Measurements from ENCODE around the gene GAMT.

Gene GAMT

DNA sequence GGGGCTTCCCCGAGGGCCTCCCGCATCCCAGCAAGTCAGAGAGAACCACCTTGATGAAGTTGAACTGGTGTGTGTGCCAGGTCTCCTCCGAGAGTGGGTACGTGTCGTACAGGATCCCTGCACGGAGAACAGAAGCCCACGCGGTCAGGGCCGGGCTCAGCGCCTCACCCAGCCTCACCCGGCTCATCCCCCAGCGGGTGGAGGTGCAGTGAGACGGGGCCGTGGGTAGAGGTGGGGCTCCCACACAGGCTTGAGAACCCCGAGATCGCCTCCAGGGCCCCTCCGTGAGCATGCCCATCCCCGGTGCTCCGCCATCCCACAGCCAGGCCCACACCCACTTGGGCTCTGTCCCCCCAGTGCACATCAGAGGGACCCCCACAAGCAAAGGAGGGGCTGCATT lies 2.3 kb downstream of the GAMT start:
- H3K4me3 ChIP-seq (ENCODE audit: low read depth, low read length) = no peak overlapping the region
- DNase-seq (ENCODE audit: low read depth) = no peak
- TF ChIP-seq, protein P1, sequence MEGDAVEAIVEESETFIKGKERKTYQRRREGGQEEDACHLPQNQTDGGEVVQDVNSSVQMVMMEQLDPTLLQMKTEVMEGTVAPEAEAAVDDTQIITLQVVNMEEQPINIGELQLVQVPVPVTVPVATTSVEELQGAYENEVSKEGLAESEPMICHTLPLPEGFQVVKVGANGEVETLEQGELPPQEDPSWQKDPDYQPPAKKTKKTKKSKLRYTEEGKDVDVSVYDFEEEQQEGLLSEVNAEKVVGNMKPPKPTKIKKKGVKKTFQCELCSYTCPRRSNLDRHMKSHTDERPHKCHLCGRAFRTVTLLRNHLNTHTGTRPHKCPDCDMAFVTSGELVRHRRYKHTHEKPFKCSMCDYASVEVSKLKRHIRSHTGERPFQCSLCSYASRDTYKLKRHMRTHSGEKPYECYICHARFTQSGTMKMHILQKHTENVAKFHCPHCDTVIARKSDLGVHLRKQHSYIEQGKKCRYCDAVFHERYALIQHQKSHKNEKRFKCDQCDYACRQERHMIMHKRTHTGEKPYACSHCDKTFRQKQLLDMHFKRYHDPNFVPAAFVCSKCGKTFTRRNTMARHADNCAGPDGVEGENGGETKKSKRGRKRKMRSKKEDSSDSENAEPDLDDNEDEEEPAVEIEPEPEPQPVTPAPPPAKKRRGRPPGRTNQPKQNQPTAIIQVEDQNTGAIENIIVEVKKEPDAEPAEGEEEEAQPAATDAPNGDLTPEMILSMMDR (conservative IDR thresholded peaks at IDR 0.05; ENCODE audit: low read depth, low read length) = no peak

DNA sequence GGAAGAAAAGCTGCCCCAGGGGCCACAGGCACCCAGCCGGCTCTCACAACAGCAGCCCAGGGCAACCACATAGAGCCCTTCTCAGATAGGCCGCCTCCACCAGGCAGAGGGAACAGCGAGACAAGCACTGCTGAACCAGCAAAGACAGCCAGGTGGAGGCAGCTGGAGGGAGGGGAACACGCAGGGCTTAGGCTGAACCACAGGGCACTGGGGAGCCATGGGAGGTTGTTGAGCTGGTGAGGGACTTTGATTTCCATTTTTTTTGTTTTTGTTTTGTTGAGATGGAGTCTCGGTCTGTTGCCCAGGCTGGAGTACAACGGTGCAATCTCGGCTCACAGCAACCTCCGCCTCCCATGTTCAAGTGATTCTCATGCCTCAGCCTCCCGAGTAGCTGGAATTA lies 3.5 kb downstream of the GAMT start:
- TF ChIP-seq, protein P1 (conservative IDR thresholded peaks at IDR 0.05; ENCODE audit: low read depth, low read length) = no peak
- DNase-seq (ENCODE audit: low read depth) = no peak

DNA sequence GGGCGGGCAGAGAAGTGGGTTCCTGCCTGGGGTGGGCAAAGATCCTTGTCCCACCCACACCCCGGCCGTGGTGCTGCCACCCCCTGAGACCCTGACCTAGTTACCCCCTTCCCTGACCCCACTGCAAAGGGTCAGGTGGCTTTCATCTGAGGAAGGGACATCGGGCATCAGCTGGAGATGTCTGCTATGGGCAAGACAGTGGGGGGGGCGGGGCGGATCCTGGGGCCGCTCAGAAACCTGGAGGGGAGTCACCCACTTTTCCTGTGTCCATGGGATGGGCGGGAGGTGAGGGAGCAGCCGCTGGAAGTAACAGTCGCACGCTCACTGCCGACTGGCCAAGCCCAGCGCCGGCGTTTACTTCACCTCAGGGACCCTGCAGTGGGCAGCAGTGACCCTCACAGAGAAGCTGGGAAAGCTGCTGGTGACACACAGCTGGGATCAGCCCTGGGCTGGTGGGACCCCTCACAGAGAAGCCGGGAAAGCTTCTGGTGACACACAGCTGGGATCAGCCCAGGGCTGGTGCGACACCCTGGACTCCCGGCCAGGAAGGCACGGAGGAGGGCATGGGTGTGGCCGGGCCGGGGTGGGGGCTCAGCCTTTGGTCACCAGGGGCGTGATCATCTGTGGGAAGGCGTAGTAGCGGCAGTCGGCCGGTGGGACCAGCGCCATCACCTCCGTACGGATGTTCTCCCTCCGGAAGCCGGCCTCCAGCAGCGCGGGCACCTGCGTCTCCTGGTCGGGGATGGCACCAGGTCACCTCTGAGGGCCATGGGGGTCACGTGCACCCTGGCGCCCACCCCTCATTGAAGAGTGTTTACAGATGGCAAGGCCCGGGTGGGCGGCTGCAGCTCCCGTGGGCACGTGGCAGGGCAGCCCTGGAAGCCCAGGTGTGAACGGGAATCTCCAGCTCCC lies 4.3 kb downstream of the GAMT start:
- DNase-seq (ENCODE audit: low read depth) = no peak
- TF ChIP-seq, protein P1 (conservative IDR thresholded peaks at IDR 0.05; ENCODE audit: low read depth, low read length) = no peak
- no peak overlapping the region for H3K4me3 ChIP-seq (ENCODE audit: low read depth, low read length)

More for the DNA sequence above, 3.5 kb downstream of the GAMT start:
- no peak overlapping the region for H3K4me3 ChIP-seq (ENCODE audit: low read depth, low read length)

DNA sequence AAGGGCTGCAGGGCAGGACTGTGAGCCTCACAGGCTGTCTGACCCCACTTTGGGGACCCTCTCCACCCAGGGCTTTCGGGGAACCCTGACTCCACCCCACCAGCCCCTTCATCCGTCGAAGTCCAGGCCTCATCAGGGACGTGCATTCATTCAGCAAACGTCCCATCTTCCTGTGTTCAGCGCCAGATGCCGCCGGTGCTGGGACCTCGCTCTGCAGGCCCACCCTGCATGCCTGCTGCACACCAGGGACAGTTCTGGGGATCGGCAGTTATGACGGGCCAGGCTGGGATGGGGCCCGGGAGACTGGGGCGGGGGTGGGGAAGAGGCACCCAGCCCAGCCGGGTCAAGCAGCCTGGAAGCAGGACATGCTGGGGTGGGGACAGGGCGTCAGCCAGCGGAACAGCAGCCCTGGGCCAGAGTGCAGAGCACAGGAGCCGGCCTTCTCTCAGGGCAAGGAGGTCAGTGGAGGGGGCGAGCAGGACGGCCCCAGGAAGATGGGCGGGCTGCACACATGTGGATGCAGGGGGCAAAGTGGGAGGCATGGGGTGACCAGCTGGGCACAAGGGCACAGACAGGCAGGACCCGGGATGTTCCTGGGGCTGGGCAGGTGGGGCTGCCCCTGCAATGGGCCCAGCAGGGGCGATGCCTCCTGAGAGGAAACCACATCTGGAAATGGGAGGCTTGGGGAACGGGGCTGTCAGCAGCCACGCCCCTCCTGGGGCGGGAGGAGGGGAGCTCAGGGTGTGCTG lies 5.1 kb downstream of the GAMT start:
- H3K4me3 ChIP-seq (ENCODE audit: low read depth, low read length) = no peak overlapping the region
- TF ChIP-seq, protein P1 (conservative IDR thresholded peaks at IDR 0.05; ENCODE audit: low read depth, low read length) = no peak
- DNase-seq (ENCODE audit: low read depth) = no peak

DNA sequence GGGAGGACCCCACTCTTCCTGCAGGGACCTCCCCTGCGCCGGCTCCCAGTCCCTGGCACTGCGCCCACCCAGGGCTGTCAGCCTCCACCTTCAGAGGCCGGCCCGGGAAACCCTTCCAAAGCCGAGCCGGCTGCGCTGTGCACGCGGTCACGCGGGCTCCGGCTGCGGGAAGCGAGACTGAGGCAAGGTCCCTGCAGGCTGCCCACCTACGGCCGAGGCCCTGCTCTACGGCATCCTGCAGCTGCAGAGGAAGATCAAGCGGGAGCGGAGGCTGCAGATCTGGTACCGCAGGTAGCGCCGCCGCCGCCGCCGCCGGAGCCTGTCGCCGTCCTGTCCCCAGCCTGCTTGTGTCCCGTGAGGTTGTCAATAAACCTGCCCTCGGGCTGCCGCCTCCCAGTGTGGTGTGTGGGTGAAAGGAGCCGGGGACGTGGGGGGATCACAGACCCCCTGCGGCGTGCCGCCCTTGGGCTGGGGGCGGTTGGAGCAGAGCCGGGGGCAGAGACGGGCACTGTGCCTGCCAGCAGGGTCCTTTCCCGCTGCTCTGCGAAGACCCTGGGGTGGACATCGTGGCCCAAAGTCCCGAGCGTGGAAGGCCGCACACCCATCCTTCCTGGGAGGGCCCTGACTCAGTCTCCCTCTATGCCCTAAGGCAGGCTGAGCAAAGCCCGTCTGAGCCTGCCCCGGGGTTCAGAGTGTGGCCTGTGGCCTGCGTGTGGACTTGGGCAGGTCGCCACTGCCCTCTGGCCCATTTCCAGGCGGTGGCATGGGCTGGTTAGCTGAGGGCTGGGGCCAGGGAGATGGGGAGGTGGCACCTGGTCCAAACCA lies 5.9 kb downstream of the GAMT start:
- no peak overlapping the region for H3K4me3 ChIP-seq (ENCODE audit: low read depth, low read length)
- DNase-seq (ENCODE audit: low read depth) = no peak
- TF ChIP-seq, protein P1 (conservative IDR thresholded peaks at IDR 0.05; ENCODE audit: low read depth, low read length) = no peak

DNA sequence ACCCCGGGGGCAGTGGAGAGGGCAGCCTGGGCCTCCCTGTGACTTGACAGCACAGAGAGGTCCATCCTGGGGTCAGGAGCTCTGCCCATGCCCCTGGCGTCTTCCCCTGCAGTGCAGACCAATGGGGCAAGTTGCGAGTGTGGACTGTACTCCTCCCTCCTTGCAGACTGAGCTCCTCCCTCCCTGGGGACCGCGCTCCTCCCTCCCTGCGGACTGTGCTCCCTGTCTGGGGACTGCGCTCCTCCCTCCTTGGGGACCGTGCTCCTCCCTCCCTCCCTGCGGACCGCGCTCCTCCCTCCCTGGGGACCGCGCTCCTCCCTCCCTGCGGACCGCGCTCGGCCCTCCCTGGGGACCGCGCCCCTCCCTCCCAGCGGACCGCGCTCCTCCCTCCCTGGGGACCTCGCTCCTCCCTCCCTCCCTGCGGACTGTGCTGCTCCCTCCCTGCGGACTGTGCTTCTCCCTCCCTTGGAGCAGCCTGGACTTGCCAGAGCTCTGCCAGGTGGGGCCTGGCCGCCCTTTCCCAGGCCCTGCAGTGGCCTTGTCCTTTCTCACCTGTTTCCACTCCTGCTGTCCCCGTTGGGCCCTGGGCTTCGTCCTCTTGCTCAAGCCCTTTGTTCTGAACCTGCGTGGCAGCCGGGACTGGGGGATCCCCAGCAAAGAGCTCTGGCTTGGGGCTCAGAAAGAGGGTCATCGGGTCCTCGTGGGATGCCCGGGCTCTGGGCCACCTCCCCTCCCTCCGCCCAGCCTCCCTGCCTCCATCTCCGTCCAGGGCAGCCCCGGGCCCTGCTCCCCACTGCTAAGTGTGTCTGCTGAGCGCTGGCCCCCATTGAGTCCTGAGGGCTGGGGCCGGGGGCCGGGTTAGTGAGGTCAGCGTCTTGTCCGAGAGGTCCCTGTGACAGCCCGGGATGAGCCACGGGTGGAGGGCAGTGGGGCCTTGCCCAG lies 6.8 kb downstream of the GAMT start:
- no peak overlapping the region for H3K4me3 ChIP-seq (ENCODE audit: low read depth, low read length)
- DNase-seq (ENCODE audit: low read depth) = no peak
- TF ChIP-seq, protein P1 (conservative IDR thresholded peaks at IDR 0.05; ENCODE audit: low read depth, low read length) = no peak

All from choroid plexus epithelial cell (primary cell).